ENCODE measurements around the gene C15orf61.

C15orf61 gene

DNA sequence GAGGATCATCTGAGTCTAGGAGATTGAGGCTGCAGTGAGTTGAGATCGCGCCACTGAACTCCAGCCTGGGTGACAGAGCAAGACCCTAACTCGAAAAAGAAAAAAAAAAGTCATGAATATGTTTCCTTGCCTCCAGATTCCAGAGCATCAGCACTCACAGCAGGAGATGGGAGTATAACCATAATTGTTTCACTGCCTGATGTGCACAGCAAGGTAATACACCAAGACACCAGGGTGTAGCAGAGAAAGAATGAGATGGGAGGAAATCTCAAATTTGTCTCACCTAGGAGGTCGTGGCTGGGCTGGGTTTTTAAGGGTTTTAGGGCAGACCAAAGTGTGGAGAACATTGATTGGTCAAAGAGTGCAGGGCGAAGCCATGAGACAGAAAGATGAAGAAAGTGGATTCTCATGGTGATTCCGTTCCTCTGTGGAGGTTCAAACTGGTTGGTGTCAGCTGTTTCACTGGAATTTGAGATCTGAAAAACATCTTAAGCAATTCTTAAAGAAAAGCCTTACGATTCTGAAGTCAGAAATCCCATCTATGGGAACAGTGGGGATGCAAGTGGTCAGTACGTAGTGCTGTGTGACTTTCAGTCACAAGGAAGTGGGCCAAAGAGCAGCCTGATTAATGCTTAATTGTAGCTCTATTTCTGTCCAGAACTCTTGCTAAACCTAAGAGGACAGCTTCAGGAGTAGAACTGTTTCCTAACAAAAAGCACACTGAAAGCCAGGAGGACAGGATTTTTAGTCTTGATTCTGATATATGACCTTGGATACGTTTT, 7.8 kb upstream of the C15orf61 start:
- DNase-seq (ENCODE audit: low spot score) = no peak
- TF ChIP-seq, protein P1, sequence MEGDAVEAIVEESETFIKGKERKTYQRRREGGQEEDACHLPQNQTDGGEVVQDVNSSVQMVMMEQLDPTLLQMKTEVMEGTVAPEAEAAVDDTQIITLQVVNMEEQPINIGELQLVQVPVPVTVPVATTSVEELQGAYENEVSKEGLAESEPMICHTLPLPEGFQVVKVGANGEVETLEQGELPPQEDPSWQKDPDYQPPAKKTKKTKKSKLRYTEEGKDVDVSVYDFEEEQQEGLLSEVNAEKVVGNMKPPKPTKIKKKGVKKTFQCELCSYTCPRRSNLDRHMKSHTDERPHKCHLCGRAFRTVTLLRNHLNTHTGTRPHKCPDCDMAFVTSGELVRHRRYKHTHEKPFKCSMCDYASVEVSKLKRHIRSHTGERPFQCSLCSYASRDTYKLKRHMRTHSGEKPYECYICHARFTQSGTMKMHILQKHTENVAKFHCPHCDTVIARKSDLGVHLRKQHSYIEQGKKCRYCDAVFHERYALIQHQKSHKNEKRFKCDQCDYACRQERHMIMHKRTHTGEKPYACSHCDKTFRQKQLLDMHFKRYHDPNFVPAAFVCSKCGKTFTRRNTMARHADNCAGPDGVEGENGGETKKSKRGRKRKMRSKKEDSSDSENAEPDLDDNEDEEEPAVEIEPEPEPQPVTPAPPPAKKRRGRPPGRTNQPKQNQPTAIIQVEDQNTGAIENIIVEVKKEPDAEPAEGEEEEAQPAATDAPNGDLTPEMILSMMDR (IDR thresholded peaks at IDR 0.05; ENCODE audit: borderline replicate concordance, control extremely low read depth, extremely low read depth, insufficient read depth, missing control alignments) = no peak
- in situ Hi-C loops (cut with MboI; ENCODE audit: low sequenced_read_pairs, unreplicated experiment) = no loop called here

DNA sequence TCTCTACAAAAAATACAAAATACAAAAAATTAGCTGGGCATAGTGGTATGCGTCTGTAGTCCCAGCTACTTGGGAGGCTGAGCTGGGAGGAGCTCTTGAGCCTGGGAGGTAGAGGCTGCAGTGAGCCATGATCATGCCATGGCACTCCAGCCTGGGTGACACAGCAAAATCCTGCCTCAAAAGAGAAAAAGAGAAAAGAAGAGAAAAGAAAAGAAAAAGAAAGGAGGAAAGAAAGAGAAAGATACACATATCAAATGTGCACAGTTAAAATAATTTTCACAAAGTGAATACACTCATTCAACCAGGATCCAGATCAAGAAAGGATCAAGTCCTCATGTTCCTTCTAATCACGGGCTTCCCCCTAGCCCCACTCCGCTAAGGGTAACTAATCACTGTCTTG, 5.8 kb upstream of the C15orf61 start:
- TF ChIP-seq, protein P1 (IDR thresholded peaks at IDR 0.05; ENCODE audit: borderline replicate concordance, control extremely low read depth, extremely low read depth, insufficient read depth, missing control alignments) = no peak
- no peak for DNase-seq (ENCODE audit: low spot score)
- in situ Hi-C loops (cut with MboI; ENCODE audit: low sequenced_read_pairs, unreplicated experiment) = no loop called here

DNA sequence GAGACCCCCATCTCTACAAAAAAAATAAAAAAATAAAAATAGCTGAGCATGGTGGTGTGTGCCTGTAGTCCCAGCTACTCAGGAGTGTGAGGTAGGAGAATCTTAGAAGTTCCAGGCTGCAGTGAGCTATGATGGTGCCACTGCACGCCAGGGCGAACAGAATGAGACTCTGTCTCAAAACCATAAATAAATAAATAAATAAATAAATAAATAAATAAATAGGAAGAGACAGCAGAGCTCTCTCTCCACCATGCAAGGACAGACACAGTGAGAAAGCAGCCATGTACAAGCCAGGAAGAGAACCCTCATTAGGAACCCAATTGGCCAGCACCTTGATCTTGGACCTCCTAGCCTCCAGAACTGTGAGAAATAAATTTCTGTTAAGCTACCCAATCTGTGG, 5.4 kb upstream of the C15orf61 start:
- TF ChIP-seq, protein P1 (IDR thresholded peaks at IDR 0.05; ENCODE audit: borderline replicate concordance, control extremely low read depth, extremely low read depth, insufficient read depth, missing control alignments) = no peak
- no peak for DNase-seq (ENCODE audit: low spot score)
- in situ Hi-C loops (cut with MboI; ENCODE audit: low sequenced_read_pairs, unreplicated experiment) = no loop called here

DNA sequence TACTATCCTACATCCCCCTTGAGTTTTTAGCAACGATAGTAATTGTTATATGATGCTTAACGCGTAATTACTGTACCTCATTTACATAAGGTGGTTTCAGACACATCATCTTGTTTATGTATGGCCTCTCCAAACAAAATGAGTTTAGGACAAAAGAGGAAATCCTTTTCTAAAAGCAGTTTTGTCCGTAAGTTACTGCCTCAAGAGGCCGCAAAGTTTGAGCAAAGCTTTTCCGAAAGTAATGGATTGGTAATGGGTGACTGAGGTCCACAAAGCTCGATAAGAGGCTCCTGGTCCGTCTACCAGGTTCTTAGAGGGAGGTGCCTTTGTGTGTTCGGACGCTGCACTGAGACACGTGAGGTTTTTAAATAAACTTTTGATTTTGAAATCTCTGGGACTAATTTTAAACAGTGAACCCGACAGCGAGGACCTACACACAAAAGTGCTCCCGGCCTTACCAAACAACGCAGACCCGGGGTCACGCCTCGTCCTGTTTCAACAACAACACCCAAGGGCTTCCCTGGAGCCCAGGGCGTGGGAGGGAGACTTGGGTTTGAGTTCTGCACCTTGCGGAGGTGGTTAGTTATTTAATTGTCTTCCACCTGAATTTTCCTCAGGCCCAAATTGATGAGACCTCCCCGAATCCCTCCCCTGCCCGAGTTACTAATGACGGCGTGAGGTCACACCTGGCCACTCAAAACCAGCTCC, 456 bp upstream of the C15orf61 start:
- in situ Hi-C loops (cut with MboI; ENCODE audit: low sequenced_read_pairs, unreplicated experiment) = no loop called here
- TF ChIP-seq, protein P1 (IDR thresholded peaks at IDR 0.05; ENCODE audit: borderline replicate concordance, control extremely low read depth, extremely low read depth, insufficient read depth, missing control alignments) = no peak
- no peak for DNase-seq (ENCODE audit: low spot score)

DNA sequence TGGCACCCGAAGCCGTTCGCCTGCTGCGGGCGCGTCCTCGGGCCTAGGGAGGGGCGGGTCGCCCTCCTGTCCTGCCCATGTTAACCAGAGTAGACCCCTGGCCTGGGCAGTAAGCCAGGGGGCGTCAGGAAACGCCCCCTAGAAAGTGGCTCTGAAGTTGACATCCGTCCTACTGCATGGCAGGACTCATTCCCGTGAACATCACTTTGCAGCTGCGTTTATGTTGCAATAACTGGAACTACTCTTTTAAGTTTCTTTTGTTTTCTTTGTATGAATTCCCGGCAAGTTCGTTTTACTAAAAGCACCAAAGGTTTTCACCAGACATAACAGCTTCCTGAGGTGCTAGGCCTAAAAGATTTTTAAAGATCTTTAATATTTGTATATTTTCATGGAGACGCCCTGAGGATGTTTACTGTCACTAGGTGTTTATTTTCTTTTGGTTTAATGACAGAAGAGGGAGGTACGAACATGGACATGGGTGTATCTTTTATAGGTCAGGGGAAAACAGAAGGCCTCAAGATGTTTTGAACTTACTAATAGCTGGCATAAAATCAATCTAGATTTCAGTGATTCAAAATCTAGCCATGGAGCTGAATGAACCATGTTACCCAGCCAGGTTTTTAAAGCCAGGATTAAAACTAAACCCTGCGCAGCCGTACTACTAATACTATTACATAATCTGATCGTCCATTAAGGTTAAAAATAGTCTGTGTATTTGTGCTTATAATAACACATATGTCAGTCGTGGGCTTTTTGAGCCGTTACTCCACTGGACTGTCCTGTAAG, 1.0 kb downstream of the C15orf61 start:
- DNase-seq (ENCODE audit: low spot score) = no peak
- in situ Hi-C loops (cut with MboI; ENCODE audit: low sequenced_read_pairs, unreplicated experiment) = no loop called here

DNA sequence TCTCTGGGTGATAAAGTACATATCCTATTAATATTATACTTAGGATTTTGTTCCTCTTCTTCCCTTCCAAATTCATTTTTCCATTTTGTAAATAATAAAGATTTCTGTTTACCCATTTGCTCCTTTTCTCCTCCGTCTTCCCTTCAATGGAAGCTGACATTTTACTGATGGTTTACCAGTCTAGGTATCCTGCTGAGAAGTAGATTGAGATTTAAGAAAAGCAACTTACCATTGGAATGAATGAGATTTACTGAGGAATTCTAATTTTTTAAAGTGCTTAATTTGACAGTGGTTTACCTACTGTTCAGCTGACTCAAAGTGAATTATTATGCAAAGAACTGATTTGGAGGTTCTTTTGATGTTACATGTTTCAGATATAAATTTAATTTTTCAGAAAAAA, 2.4 kb downstream of the C15orf61 start:
- no peak for DNase-seq (ENCODE audit: low spot score)
- TF ChIP-seq, protein P1 (IDR thresholded peaks at IDR 0.05; ENCODE audit: borderline replicate concordance, control extremely low read depth, extremely low read depth, insufficient read depth, missing control alignments) = no peak
- in situ Hi-C loops (cut with MboI; ENCODE audit: low sequenced_read_pairs, unreplicated experiment) = no loop called here

More for the DNA sequence above, 1.0 kb downstream of the C15orf61 start:
- TF ChIP-seq, protein P1 (IDR thresholded peaks at IDR 0.05; ENCODE audit: borderline replicate concordance, control extremely low read depth, extremely low read depth, insufficient read depth, missing control alignments) = no peak

Data from GM13976 (cell line).